Measurements from ENCODE around the gene MACROD2.

DNA sequence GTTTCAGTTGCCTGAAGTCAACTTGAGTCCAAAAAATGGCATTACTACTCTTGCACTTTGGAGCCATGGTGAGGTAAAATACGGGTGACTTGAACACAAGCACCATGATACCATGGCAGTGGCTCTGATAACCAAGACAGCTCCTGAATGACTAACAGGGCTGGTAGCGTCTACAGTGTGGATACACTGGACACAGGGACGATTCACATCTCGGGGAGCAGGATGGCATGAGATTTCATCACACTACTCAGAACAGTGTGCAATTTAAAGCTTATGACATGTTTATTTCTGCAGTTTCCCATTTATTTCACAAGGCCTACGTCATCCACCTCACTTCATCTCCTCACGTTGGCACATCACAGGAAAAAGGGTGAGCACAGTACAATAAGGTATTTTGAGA is 1627.1 kb downstream of the MACROD2 start:
- no peak for TF ChIP-seq PATZ1 (CRISPR knock-in tag; IDR thresholded peaks at IDR 0.05; ENCODE audit: borderline replicate concordance)
- TF ChIP-seq ZNF565 (CRISPR knock-in tag; conservative IDR thresholded peaks at IDR 0.05; ENCODE audit: low read depth): no peak
- TF ChIP-seq ZFP30 (CRISPR knock-in tag; IDR thresholded peaks at IDR 0.05): no peak
- no peak for TF ChIP-seq GLIS3 (CRISPR knock-in tag; IDR thresholded peaks at IDR 0.05)
- no peak for TF ChIP-seq ZNF70 (CRISPR knock-in tag; IDR thresholded peaks at IDR 0.05)
- no peak for TF ChIP-seq RARB (CRISPR knock-in tag; IDR thresholded peaks at IDR 0.05)
- TF ChIP-seq BACH2 (CRISPR knock-in tag; IDR thresholded peaks at IDR 0.05; ENCODE audit: borderline replicate concordance): no peak
